Progenitor cell of endocrine pancreas (in vitro differentiated cells): ENCODE measurements around the gene ANKS1B. TPM values are rescaled to one million over a fixed set of nuclear protein-coding genes. Genes with fewer than 3 reads are reported as not detected.
A peak's percentile ranks its signal among the peaks of the same experiment; 100 is the strongest.

Source experiments
- DNase-seq: peaks from one replicate; pipeline ENCODE4 v3.0.0; 2021; ENCODE audit warnings: low spot score; ENCODE audit not compliant: unreplicated experiment
- H3K27ac Mint-ChIP-seq: 2 replicates; pipeline ENCODE4 v1.8.0; 2021; ENCODE audit warnings: mild to moderate bottlenecking, moderate library complexity, mixed read lengths
- H3K27me3 Mint-ChIP-seq: 2 replicates; pipeline ENCODE4 v1.8.0; 2021; ENCODE audit warnings: mixed read lengths
- H3K36me3 Mint-ChIP-seq: 2 replicates; pipeline ENCODE4 v1.8.0; 2022; ENCODE audit warnings: mixed read lengths; ENCODE audit not compliant: insufficient read depth
- H3K4me1 Mint-ChIP-seq: 2 replicates; pipeline ENCODE4 v1.8.0; 2021; ENCODE audit warnings: low read depth, mixed read lengths
- H3K4me3 Mint-ChIP-seq: 2 replicates; pipeline ENCODE4 v1.8.0; 2021; ENCODE audit warnings: low read depth, mild to moderate bottlenecking, moderate library complexity, mixed read lengths
- H3K9me3 Mint-ChIP-seq: 2 replicates; pipeline ENCODE4 v1.8.0; 2021; ENCODE audit warnings: low read depth, mixed read lengths
- CTCF ChIP-seq: fragments of 200-600 bp; sonication (generic); IDR thresholded peaks from one replicate; pipeline ENCODE4 v1.5.0; 2021; ENCODE audit warnings: antibody characterized with exemption, mild to moderate bottlenecking; ENCODE audit not compliant: unreplicated experiment
- total RNA-seq: library from RNA; stranded (reverse); gene quantifications from 2 replicates; pipeline ENCODE4 v1.2.1, GENCODE V29; 2021

ANKS1B gene
- total RNA-seq, 1 donor from 2014 or later, result 10.1 TPM

GRCh38 chr12:99822273-99822672 is 162.5 kb downstream of the ANKS1B start:
- no peak overlapping the region for H3K4me3 Mint-ChIP-seq
- no peaks in the 10 kb centered on the region for H3K9me3 Mint-ChIP-seq
- H3K27ac Mint-ChIP-seq, result no peak overlapping the region
- no peaks in the 10 kb centered on the region for H3K27me3 Mint-ChIP-seq
- TF ChIP-seq CTCF, result no peak
- peaks cover 7% of the 10 kb centered on the region for H3K4me1 Mint-ChIP-seq
- H3K36me3 Mint-ChIP-seq, result no peaks in the 10 kb centered on the region
- no peak for DNase-seq

GRCh38 chr12:99810718-99811593 is 173.8 kb downstream of the ANKS1B start:
- no peaks in the 10 kb centered on the region for H3K9me3 Mint-ChIP-seq
- peaks cover 7% of the 10 kb centered on the region for H3K4me1 Mint-ChIP-seq
- peak; percentile 44 for TF ChIP-seq CTCF
- H3K4me3 Mint-ChIP-seq, result no peak overlapping the region
- no peak overlapping the region for H3K27ac Mint-ChIP-seq
- DNase-seq, result no peak
- H3K36me3 Mint-ChIP-seq, result no peaks in the 10 kb centered on the region
- no peaks in the 10 kb centered on the region for H3K27me3 Mint-ChIP-seq

GRCh38 chr12:99809909-99810308 is 174.8 kb downstream of the ANKS1B start:
- no peak for TF ChIP-seq CTCF
- Mint-ChIP-seq H3K4me3 (no peak overlapping the region), H3K4me1 (peaks cover 7% of the 10 kb centered on the region), H3K9me3 (no peaks in the 10 kb centered on the region), H3K36me3 (no peaks in the 10 kb centered on the region), H3K27ac (no peak overlapping the region), H3K27me3 (no peaks in the 10 kb centered on the region)
- DNase-seq, result no peak

GRCh38 chr12:99806304-99806703 is 178.4 kb downstream of the ANKS1B start:
- no peak for TF ChIP-seq CTCF
- H3K4me1 Mint-ChIP-seq, result peaks cover 4% of the 10 kb centered on the region
- no peak overlapping the region for H3K4me3 Mint-ChIP-seq
- no peak for DNase-seq
- H3K36me3 Mint-ChIP-seq, result no peaks in the 10 kb centered on the region
- H3K27me3 Mint-ChIP-seq, result no peaks in the 10 kb centered on the region
- H3K9me3 Mint-ChIP-seq, result no peaks in the 10 kb centered on the region
- no peak overlapping the region for H3K27ac Mint-ChIP-seq

- no peak overlapping the region for H3K27ac Mint-ChIP-seq
- TF ChIP-seq CTCF, result no peak
- no peak for DNase-seq
- no peak overlapping the region for H3K4me3 Mint-ChIP-seq
- no peaks in the 10 kb centered on the region for H3K36me3 Mint-ChIP-seq
- H3K4me1 Mint-ChIP-seq, result peaks cover under 1% of the 10 kb centered on the region
- H3K27me3 Mint-ChIP-seq, result no peaks in the 10 kb centered on the region
- no peaks in the 10 kb centered on the region for H3K9me3 Mint-ChIP-seq
These were observed 180.0 kb downstream of the ANKS1B start for GRCh38 chr12:99804715-99805114.
